Germinal center (tissue), 1 donor: ENCODE results near the gene CA10.
A peak's percentile ranks its signal among the peaks of the same experiment; 100 is the strongest.

Source experiments
- DNase-seq: peaks from one replicate; pipeline ENCODE4 v3.0.0; 2012; ENCODE audit warnings: mixed read lengths, low spot score

Gene CA10

DNA sequence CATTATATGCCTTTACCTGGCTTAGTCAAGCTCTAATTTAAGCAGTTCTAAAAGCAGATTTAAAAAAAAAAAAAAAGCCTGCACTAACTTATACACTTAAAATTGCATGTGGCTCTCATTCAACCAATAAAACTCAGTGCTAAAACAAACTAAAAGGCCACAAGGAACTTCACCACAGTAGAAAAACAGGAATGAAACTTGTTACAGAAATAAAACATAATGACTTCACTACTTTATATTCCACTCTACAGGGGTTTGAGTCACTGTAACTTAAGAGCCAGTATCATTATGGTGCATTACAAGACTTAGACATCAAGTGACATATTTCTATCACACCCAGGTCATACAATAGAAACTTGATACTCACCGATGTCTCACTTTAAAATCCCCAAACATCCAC is 11.1 kb downstream of the CA10 start:
- no peak for DNase-seq

DNA sequence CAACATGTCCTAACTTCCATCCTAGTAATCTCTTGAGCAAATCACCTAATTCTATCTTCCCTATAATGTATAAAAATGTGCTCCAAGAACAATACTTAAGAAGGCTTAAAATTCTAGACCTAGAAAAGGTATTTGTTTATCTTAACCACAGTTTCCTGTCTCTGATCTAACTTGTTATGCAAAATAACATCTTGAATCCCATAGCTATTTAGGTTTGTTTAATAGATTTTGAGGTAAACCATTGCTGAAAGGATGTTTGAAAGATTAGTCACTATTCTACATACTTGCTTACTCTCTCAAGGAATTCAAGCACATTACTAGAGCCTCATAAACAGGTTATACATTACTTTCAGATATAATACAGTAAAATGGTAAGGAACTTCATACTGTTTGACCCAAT is 13.0 kb downstream of the CA10 start:
- no peak for DNase-seq

DNA sequence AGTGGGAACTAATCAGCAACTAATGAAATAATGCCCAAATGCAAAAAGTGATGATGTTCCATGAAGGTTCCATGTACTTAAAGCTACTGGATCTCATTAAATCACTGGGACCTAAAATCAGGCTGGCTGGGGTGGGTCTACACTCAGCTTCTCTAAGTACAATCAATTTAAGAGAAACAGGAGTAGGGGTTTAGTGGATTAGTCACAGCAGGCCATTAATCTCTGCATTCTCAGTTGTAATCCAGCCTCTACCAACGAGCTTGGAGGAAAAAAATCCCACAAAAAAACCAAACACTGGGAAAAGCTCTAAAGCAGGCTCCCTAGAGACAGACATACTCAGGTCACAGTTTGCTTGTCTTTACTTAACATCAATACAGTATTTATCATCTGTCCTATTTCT is 15.0 kb downstream of the CA10 start:
- no peak for DNase-seq

DNA sequence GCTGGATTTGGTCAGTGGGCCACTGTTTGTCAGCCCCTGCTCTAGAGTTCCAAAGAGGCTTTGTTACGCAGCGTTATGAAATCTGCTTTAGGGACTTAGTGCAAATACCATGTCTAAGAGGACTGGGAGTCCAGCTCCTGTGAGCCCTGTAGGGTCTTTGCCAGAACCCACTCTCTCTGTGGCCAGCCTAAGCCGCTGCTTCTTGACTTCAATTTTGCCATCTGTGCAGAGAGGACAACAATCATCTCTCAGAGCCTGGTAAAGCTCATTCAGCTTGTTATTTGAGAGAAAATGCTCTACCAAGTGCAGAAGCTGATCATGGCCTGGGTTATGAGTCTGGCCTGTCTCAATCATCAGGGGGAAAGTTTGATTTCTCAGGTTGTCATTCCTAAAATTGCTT is 17.9 kb downstream of the CA10 start:
- DNase-seq, result no peak

DNA sequence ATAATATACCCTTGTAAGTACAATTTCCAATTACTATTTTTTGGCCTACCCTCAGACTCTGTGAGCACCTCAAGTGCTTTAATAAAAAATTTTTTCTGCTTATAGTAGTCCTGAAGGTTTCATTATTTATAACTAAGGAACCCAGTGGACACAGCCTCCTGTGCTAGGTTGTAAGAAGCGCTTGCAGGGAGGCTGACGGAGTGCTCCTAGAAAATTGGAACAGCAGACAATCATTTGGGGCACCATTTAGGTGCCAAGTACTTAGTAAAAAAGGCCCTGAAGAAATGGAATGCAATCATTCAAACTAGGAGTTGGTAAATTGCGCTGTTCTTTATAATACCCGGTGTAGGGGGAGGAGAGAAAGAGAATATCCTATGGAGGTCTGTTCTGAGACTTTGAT is 19.8 kb downstream of the CA10 start:
- no peak for DNase-seq

DNA sequence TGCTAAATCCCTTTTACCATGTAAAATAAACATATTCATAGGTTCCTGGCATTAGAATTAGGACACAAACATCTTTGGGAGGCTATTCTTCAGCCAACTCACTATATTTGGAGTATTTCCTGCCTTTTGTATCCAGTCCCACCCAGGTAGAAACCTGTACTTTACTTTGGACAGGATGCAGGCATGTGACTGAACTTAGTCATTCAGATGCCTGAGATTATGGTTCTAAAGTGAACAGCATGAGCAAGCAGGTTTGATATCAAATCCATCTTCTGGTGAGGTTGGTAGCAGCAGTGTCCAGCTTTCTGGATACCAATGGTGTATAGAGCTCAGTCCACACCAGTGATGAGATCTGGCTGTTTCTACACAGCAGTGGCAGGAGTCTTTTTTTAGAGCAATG is 20.2 kb downstream of the CA10 start:
- no peak for DNase-seq

DNA sequence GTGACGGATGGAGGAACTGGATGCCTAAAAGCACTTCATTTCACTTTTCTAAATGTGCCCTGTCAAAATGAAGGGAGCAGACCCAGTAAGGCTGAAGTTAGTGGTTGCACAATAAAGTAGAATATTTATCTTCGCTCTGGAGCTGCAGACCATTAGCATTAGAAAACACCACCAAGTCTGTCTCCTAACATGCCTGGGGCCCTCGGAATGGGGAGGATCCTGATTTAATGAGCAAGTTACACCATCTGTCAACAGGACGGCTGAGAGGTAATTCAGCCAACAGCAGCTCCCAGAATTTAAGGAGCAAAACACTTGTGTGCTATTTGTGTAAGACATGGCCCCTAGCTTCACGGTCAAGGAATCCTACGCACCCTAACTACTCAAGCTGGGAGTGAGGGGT is 22.3 kb downstream of the CA10 start:
- DNase-seq, result no peak

DNA sequence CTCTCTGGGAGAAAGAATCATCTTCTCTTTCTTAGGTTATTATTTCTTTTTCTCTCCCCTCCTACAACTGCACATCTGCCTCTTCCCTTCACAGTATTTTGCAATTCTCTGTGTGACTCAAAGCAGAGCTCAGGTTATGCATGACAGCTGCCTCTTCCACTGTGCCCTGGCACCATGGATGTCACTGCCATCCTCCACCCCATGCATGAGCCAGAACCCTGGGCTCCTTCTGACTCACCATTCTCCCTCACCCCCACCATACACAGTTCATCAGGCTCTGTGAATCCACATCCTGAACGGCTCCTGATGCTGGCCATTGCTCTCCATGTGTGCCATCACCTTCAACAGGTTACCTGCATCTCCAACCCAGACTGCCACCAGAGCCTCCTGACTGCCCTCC is 23.9 kb downstream of the CA10 start:
- no peak for DNase-seq

DNA sequence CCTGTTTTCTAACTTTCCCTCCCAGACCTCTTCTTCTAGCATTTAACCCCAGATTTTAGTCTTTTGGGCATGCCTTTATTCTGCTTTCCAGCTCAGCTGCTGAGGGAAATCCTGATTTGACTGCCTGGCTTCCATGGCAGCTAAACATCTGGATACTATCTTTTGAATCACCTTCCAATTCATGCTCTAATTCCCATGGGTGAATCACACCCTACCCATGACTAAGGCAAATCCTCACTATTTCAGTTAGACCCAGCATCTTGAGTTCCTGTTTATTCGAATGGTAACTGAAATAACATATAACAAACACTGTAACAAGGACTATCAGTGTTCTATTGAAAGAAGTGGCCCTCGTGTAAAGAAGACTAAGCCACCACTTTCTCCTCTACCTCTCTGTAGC is 29.8 kb downstream of the CA10 start:
- no peak for DNase-seq

DNA sequence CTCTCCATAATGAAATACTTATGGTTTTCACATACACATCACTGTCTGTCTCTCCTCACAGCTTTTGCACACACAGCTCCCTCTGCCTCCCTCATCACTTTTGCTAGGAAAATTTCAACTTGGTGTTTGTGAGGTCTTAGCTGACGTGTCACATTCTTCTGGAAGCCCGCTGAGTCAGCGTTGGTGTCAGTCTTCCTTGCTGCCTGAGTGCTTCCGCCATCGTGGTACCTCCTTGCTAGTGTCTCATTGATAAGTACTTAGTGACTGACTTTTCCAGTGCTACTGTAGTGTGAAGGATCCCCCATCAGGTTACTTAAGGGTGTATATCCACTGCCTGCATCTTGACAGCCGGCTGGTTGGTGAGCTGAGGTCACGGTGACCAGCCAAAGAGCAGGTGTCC is 33.5 kb downstream of the CA10 start:
- DNase-seq, result no peak

DNA sequence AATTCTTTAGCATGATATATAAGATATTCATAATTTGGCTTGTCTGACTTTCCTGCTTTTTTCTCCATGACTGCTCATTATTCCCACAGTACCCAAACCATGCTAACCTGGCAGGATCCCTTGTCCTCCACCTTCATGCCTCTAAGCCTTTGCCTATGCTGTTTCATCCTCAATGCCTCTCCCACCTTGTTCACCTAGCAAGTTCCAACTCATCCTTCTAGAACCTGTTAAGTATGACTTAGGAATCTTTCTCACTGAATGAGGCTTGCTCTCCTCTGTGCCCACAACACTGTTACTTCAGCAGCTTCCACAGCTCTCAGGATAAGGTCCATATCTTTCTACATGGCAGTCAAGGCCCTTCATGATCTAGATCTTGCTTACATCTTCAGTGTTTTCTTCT is 34.0 kb downstream of the CA10 start:
- DNase-seq, result no peak

DNA sequence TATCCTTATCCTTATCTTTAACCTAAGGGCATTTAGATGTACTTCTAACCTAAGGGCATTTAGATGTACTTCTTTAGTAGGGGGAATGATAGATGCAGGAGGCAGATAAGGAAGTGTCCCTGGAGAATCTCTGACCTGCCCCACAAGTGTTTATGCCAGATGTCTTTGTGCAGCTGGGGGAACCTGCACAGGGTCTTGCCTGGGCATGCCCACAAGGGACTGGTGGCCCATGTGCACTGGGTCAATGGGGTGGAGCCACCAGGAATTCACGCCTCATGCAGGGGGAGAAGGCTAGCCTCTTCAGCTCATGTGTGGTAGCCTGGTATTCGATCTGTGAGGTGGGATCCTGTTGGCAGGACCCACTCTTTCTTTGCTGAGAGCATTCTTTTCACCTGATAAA is 38.0 kb downstream of the CA10 start:
- no peak for DNase-seq

DNA sequence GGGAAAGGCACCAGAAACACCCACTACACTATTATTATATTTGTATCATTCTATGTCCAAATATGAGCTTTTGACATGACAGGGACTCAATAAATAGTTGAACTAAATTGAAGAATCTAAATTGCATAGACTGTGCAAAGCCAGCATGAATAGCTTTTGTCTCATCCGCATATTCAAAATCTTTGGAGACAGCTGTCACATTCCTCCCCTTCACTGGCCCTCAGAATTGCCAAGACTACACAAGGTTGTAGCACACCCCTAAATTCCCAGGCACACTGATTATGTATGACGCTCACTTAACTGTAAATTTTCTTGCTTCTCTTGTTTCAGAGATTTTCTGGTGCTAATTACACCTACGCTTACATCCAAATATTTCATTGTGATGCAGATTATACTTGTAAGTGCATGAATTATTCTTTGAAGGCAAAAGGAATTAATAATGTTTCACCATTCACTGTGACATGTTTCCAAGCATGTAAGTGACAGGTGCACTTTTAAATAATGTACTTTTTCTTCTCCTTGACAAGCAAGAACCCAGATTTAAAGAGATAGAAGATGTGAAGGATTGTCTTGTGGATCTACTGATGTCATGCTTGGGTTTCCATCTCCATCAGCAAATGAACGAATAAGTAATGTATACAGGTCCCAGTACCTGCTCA is 47.5 kb downstream of the CA10 start:
- DNase-seq, result no peak

DNA sequence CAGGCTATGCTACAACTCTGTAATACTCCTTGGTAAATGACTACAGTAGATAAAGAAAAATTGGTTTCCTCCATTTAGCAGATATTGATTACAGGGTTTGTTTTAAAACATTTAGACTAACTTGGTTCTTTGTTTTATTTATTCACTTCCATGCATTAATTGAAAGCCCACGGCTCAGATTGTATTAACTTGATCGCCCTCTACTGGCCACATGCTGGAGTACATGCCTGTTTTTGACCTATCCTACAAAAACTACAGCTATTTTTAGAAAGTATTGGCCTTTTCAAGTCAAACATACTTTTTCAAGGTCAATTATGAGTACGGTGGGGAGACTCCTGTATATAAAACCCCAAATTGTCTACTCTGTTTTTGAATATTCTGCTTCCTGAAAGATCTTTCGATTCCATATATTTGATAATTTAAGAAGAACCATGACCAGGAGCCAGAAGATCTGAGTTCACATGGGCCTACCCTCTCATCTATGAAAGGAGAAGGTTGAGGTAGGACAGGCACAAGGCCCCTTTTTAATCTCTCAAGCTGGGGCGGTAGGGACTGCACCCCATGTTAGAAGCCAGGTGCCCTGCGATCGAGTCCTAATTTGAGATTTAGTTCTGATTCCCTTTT is 51.8 kb downstream of the CA10 start:
- peak; percentile 31 for DNase-seq

DNA sequence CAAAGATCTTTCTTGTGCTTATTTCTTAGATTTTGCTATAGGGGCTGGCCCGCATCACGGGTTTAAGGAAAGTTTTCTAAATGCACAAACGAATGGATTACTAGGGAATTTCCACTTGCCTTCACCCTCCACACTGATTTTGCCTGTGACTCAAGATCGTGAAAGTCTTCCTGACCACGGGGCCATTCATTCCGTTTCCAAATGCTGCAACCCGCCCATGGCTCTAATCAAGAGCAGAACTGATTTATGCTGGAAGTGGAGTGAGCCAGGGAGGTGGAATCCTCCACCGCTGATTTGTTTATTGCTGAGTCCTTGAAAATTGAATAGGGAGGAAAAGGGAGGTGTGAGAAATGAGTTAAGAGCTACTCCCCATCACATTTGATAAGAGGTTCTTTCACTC is 52.4 kb downstream of the CA10 start:
- no peak for DNase-seq

DNA sequence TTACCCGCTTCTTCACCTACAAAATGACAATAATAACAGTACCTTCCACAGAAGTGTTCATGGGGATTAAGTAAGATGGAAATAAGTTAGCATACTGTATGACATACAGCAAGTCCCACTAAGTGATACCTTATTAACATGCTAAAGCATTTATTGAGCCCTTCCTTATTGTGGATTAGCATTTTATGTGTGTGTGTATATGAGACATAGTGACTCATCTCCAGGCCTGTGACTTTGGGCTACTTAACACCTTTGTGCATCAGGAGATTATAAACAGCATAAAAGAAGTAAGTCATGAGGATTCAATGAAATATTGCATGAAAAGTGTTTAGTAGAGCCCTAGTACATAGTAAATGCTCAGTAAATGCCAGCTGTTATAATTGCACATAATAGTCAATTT is 52.9 kb downstream of the CA10 start:
- DNase-seq, result no peak

DNA sequence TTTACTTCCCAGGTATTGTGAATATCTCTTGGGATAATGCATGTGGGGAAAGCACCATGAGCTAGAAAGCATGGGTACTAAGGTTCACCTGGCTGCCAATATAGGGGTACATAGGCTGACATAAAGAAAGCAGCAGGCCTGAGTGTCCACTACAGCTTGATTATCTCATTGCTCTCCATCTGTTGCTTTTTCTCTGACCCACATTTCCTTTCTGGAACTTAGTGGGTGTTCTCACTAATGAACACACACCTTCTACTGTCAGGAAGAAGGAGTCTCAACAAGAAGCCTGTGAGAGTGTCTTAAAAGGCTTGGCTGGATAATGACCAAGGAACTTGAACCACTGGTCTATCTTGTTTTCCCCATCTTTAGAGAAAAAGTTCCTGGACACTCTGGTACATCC is 62.5 kb downstream of the CA10 start:
- no peak for DNase-seq

DNA sequence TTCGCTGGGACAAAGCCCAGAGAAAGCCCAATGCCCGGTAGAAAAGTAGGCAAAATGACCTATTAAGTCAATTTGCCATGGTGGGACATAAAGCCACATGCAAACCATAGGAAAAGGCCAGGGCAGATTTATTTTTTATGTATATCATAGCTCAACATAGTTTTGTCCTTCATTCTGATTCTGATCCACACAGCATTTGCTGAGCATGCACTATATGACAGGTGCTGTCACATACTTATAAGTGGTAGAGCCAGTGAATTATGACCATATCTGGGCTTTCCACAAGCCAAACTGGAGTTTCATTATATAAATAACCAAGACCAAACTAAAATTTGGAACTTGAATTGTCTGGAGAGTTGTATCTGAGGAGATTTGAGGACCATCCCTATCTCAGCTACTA is 74.3 kb downstream of the CA10 start:
- no peak for DNase-seq

DNA sequence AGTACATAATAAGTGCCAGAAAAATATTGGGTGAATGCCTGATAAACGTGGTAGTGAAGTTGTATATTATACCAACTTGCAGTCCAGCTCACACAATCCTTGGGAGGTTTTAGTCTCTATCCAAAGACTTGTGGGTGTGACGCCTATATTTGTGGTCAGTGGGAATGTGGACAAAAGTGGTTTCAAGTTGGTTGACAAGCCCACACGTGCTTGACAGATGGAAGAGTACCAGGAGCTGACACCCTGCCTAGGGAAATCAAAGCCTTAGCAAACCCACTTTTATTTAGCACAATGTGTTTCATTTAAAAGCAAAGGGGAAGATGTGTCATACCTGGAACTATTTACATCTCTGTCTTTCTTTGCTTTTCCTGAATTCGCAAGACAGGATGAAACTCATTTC is 79.0 kb downstream of the CA10 start:
- DNase-seq, result no peak

DNA sequence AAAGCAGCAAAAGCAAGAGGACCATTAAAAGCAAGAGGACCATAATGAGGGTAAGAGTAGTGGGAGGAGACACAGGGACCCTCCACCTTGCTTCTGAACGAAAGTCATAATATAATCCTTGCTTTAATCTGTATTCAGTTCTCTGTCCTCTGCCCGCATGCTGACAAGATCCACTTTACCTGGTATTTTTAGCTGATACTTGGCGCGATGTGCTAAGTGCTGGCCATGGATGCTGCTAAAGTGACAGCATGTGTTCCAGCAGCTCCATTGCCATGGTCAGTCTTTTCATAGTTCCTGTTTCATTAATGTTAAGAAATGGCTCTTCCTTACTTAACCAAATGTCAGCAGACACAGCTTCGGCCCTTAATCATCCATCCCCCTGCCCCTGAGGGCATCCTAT is 86.8 kb downstream of the CA10 start:
- no peak for DNase-seq

DNA sequence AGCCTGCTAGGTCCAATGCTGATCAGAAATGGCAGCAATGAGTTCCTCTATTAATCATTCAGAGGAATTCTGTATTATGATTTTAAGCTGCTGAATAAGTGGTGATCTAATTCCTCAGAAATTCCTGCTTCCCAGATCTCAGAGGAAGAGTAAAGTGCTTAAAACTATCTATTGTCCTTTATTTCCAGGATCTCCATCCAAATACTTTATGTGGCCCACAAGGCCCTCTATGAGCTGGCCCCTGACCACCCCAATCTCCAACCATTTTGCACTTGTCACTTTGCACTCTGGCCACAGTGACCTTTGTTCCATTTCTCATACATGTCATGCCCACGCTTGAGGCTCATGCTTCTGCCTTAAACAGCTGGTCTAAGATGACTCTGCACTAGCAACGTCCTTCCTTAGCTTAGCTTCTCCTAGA is 93.7 kb downstream of the CA10 start:
- DNase-seq, result no peak

DNA sequence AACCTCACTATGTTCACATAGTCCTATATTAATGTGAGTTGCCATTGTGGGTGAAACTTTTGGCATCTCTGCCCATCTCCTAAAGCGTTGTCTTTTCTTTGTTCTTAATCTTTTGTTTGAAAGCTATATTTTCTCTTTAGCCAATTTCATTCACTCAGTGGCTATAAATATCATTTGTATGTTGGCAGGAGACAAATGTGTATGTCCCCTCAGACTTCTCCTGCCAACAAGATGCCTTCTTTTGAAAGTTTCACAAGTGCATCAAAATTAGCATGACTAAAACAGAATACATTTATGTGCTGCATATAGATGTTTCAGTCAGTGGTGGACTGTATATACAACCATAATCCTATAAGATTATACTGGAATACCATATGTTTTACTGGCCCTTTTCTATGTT is 109.0 kb downstream of the CA10 start:
- no peak for DNase-seq

DNA sequence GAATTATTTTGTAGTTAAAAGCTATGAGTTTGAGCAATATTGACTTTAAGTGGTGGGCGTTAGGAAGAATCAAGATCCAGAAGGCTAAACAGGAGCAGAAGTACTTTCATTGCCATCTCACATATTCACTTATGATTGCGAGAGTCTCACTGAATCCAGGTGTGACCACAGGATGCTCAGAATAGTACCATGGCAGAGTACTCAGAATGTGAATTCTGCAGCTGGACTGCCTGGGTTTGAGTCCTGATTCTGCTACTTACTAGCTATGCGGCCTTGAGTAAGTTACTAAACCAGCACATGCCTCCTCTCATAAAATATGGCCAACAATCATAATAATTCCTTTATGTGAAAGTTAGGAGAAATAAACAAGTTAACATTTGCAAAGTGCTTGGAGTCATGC is 109.5 kb downstream of the CA10 start:
- DNase-seq, result no peak

DNA sequence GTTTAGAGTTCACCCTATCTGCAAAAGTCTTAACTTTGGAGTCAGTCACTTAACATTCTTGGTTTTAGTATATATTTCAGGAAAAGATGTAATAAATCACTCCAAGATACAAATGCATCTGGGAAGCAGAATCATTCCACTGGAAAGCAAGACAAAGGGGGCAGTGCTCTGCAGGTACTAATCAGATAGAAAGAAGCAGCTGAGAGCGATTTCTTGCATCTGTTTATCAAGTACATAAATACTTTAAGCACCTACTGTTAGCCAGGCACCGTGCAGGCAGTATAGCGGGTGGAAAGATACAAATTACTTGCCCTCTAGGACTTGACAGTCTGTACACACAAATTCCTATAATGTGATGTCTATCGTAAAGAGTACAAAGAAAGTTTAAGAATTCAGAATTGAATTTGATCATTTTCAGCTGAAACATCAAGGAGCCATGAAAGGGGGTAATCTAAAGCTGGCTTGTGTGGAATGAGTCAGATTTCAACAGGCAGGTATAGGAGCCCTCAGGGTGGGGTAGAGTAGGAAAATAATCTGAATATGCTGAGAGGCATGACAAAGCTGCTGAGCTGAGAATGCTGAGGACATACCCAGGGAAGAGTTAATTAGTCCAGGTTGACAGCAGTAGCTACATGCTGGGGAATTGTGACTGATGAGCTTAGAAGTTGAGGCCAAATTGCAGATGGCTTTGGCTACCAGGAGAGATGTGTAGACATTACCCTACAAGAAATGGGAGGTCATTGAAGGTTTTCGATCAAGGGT is 110.2 kb downstream of the CA10 start:
- no peak for DNase-seq
